HG02884 (cell line): ENCODE results near the gene RTN4RL2.
"Not testable (repeated sequence)": the region's sequence is repeated elsewhere in the genome, so short reads cannot be mapped to it uniquely, and the experiment has no call there.

Experiments used
- ATAC-seq: cut with Tn5 transposase; IDR thresholded peaks from one replicate; pipeline ENCODE4 v1.9.1; 2021; ENCODE audit warnings: mild to moderate bottlenecking, moderate library complexity; ENCODE audit not compliant: unreplicated experiment

RTN4RL2 gene

GRCh38 chr11:57432149-57432561, 28.2 kb upstream of the RTN4RL2 start:
- ATAC-seq = no peak

- ATAC-seq = peak; percentile 58
Observed at GRCh38 chr11:57432714-57433163, 27.6 kb upstream of the RTN4RL2 start.

- no peak for ATAC-seq
Observed at GRCh38 chr11:57434640-57435546, 25.4 kb upstream of the RTN4RL2 start.

- ATAC-seq = no peak
Observed at GRCh38 chr11:57436031-57436430, 24.3 kb upstream of the RTN4RL2 start.

GRCh38 chr11:57438345-57439285, 21.7 kb upstream of the RTN4RL2 start:
- ATAC-seq = no peak

- ATAC-seq = no peak
Observed at GRCh38 chr11:57439786-57440185, 20.5 kb upstream of the RTN4RL2 start.

GRCh38 chr11:57440744-57441414, 19.4 kb upstream of the RTN4RL2 start:
- no peak for ATAC-seq

GRCh38 chr11:57444362-57445121, 15.8 kb upstream of the RTN4RL2 start:
- ATAC-seq = no peak

GRCh38 chr11:57445122-57445394, 15.3 kb upstream of the RTN4RL2 start:
- not testable (repeated sequence) for ATAC-seq

GRCh38 chr11:57446055-57446454, 14.3 kb upstream of the RTN4RL2 start:
- ATAC-seq = no peak

- ATAC-seq = no peak
Observed at GRCh38 chr11:57453543-57454177, 6.7 kb upstream of the RTN4RL2 start.

GRCh38 chr11:57456960-57457642, 3.2 kb upstream of the RTN4RL2 start:
- peak; percentile 73 for ATAC-seq

- ATAC-seq = peak; percentile 31
Observed at GRCh38 chr11:57457643-57458023, 2.7 kb upstream of the RTN4RL2 start.

- ATAC-seq = no peak
Observed at GRCh38 chr11:57458060-57458409, 2.3 kb upstream of the RTN4RL2 start.

- no peak for ATAC-seq
Observed at GRCh38 chr11:57458410-57459163, 1.7 kb upstream of the RTN4RL2 start.

GRCh38 chr11:57459164-57460021, 935 bp upstream of the RTN4RL2 start:
- ATAC-seq = no peak

- no peak for ATAC-seq
Observed at GRCh38 chr11:57460758-57461749, 726 bp downstream of the RTN4RL2 start.
